PFSK-1 (cell line): ENCODE data around the gene RDH12.

Source experiments
- FOXP2 ChIP-seq: optimal IDR thresholded peaks from 2 replicates; pipeline ENCODE3; 2011; ENCODE audit warnings: borderline replicate concordance, control low read depth, inconsistent platforms; ENCODE audit not compliant: insufficient read depth; ENCODE audit errors: extremely low read length, extremely low read depth
- POLR2AphosphoS5 ChIP-seq: IDR thresholded peaks from 2 replicates; pipeline ENCODE4 v1.6.1; 2012; ENCODE audit warnings: low read depth, mild to moderate bottlenecking, control low read depth, low read length, moderate library complexity
- REST ChIP-seq, 2 experiments: IDR thresholded peaks; 2 replicates each; pipeline versions ENCODE4 v1.6.1 to v1.8.0; 2011 to 2012; ENCODE audit warnings: low read depth in 2 of 2, low read length in 2 of 2, control low read depth in 1 of 2, inconsistent platforms in 1 of 2, mild to moderate bottlenecking in 1 of 2, moderate library complexity in 1 of 2; ENCODE audit not compliant: insufficient read depth in 1 of 2
- SIN3A ChIP-seq: IDR thresholded peaks from 2 replicates; pipeline ENCODE4 v1.6.1; 2012; ENCODE audit warnings: mild to moderate bottlenecking, low read length, moderate library complexity, borderline replicate concordance; ENCODE audit not compliant: insufficient read depth
- TAF1 ChIP-seq: IDR thresholded peaks from 2 replicates; pipeline ENCODE4 v1.6.1; 2012; ENCODE audit warnings: low read length, control low read depth, borderline replicate concordance; ENCODE audit not compliant: insufficient read depth

- no peak for TF ChIP-seq POLR2AphosphoS5
- no peak for TF ChIP-seq TAF1
- no peak for TF ChIP-seq SIN3A
- no peak for TF ChIP-seq REST (IDR thresholded peaks at IDR 0.05; ENCODE audit: insufficient read depth in 1 of 2, low read depth in 2 of 2, low read length in 2 of 2)
- TF ChIP-seq FOXP2, result no peak
Observed at GRCh38 chr14:67727361-67727760, 25.7 kb downstream of the RDH12 start.
